ENCODE results near the gene FANCE.
A peak's percentile ranks its signal among the peaks of the same experiment; 100 is the strongest.

The FANCE gene

GRCh38 chr6:35468980-35469750, 17.0 kb downstream of the FANCE start:
- DNase-seq = peak; percentile 65

GRCh38 chr6:35469751-35470662, 17.9 kb downstream of the FANCE start:
- DNase-seq = peak; percentile 9

GRCh38 chr6:35470663-35471120, 18.6 kb downstream of the FANCE start:
- no peak for DNase-seq

GRCh38 chr6:35471836-35472345, 19.8 kb downstream of the FANCE start:
- DNase-seq = no peak

GRCh38 chr6:35473075-35473849, 21.1 kb downstream of the FANCE start:
- no peak for DNase-seq

GRCh38 chr6:35473850-35474130, 21.7 kb downstream of the FANCE start:
- no peak for DNase-seq

GRCh38 chr6:35474131-35474941, 22.2 kb downstream of the FANCE start:
- no peak for DNase-seq

GRCh38 chr6:35474942-35475570, 22.9 kb downstream of the FANCE start:
- no peak for DNase-seq

- DNase-seq = no peak
These were observed 23.4 kb downstream of the FANCE start for GRCh38 chr6:35475573-35475972.

- no peak for DNase-seq
These were observed 23.9 kb downstream of the FANCE start for GRCh38 chr6:35476004-35476403.

GRCh38 chr6:35477028-35477427, 24.9 kb downstream of the FANCE start:
- no peak for DNase-seq

- no peak for DNase-seq
These were observed 25.5 kb downstream of the FANCE start for GRCh38 chr6:35477551-35478179.

- no peak for DNase-seq
These were observed 26.1 kb downstream of the FANCE start for GRCh38 chr6:35478259-35478658.

GRCh38 chr6:35480176-35480575, 28.0 kb downstream of the FANCE start:
- DNase-seq = no peak

GRCh38 chr6:35481226-35481625, 29.1 kb downstream of the FANCE start:
- no peak for DNase-seq

GRCh38 chr6:35483062-35483461, 30.9 kb downstream of the FANCE start:
- DNase-seq = no peak

GRCh38 chr6:35483490-35483889, 31.4 kb downstream of the FANCE start:
- no peak for DNase-seq

- no peak for DNase-seq
These were observed 31.9 kb downstream of the FANCE start for GRCh38 chr6:35483893-35484645.

GRCh38 chr6:35484921-35485392, 32.8 kb downstream of the FANCE start:
- DNase-seq = no peak

- no peak for DNase-seq
These were observed 33.3 kb downstream of the FANCE start for GRCh38 chr6:35485402-35485877.
